OCI-LY3 (cell line): ENCODE results near the gene ENKD1.

Experiments
- H2AFZ ChIP-seq: fragments of 200-600, 300-600 bp; shearing (Covaris generic); 2 replicates; pipeline ENCODE4 v1.6.0; 2014; ENCODE audit warnings: antibody characterized with exemption, low read depth, low read length
- H3K27ac ChIP-seq: fragments of 200-600, 300-600 bp; sonication (generic); 2 replicates; pipeline ENCODE4 v1.5.1; 2014; ENCODE audit warnings: mild to moderate bottlenecking, low read length, moderate library complexity, mixed read lengths
- H3K27me3 ChIP-seq: fragments of 200-600, 300-600 bp; sonication (generic); 2 replicates; pipeline ENCODE4 v1.6.1; 2014; ENCODE audit warnings: low read depth, low read length, mixed read lengths
- H3K36me3 ChIP-seq: fragments of 200-600, 300-600 bp; sonication (generic); replicated peaks from 2 replicates; pipeline ENCODE3; 2014; ENCODE audit warnings: low read depth, low read length, mixed read lengths
- H3K4me1 ChIP-seq: fragments of 300-600, 200-600 bp; sonication (generic); 2 replicates; pipeline ENCODE4 v1.6.1; 2014; ENCODE audit warnings: low read length, mixed read lengths
- H3K4me2 ChIP-seq: fragments of 200-600, 300-600 bp; sonication (generic); 2 replicates; pipeline ENCODE4 v1.6.1; 2014; ENCODE audit warnings: low read length, mixed read lengths
- H3K4me3 ChIP-seq: fragments of 300-600, 200-600 bp; sonication (generic); 2 replicates; pipeline ENCODE4 v1.5.1; 2014; ENCODE audit warnings: antibody characterized with exemption, mild to moderate bottlenecking, low read length, moderate library complexity
- H3K79me2 ChIP-seq: fragments of 300-600, 200-600 bp; shearing (Covaris generic); 2 replicates; pipeline ENCODE4 v1.6.1; 2014; ENCODE audit warnings: mild to moderate bottlenecking, low read length, mixed read lengths
- H3K9ac ChIP-seq: fragments of 300-600, 200-600 bp; shearing (Covaris generic); 2 replicates; pipeline ENCODE4 v1.6.0; 2014; ENCODE audit warnings: mild to moderate bottlenecking, low read length, moderate library complexity
- H3K9me3 ChIP-seq: fragments of 200-600, 300-600 bp; shearing (Covaris generic); 2 replicates; pipeline ENCODE4 v1.6.1; 2014; ENCODE audit warnings: low read length, mixed read lengths; ENCODE audit not compliant: insufficient read depth
- H4K20me1 ChIP-seq: fragments of 200-600, 300-600 bp; sonication (generic); 2 replicates; pipeline ENCODE4 v1.6.1; 2016; ENCODE audit warnings: low read length, mixed read lengths; ENCODE audit not compliant: insufficient read depth
- CTCF ChIP-seq: fragments of 200-600, 300-600 bp; sonication (generic); IDR thresholded peaks from 2 replicates; pipeline ENCODE4 v1.5.1; 2014; ENCODE audit warnings: antibody characterized with exemption, low read length, low read depth
- EZH2phosphoT487 ChIP-seq: fragments of 200-600 bp; shearing (Covaris generic); IDR thresholded peaks from 2 replicates; pipeline ENCODE4 v1.6.1; 2018; ENCODE audit warnings: antibody characterized with exemption, mixed run types, low read depth

Gene ENKD1

GRCh38 chr16:67653128-67653788, 13.3 kb downstream of the ENKD1 start:
- peaks cover 2% of the 10 kb centered on the region; the same call in 1 of the 2 replicates for H3K79me2 ChIP-seq
- H3K27me3 ChIP-seq: no peaks in the 10 kb centered on the region
- no peak overlapping the region for H3K4me3 ChIP-seq
- H4K20me1 ChIP-seq: no peaks in the 10 kb centered on the region
- H3K27ac ChIP-seq: no peak overlapping the region
- no peak overlapping the region for H3K9ac ChIP-seq
- H2AFZ ChIP-seq: no peak overlapping the region
- H3K4me1 ChIP-seq: no peaks in the 10 kb centered on the region
- no peaks in the 10 kb centered on the region for H3K9me3 ChIP-seq
- peaks cover 27% of the 10 kb centered on the region for H3K36me3 ChIP-seq
- TF ChIP-seq EZH2phosphoT487 (no peak), CTCF (no peak)
- no peak overlapping the region for H3K4me2 ChIP-seq

GRCh38 chr16:67652578-67653127, 13.9 kb downstream of the ENKD1 start:
- Histone ChIP-seq H3K27ac (no peak overlapping the region), H3K79me2 (no peaks in the 10 kb centered on the region), H3K9ac (no peak overlapping the region), H3K4me2 (no peak overlapping the region), H3K9me3 (no peaks in the 10 kb centered on the region), H3K36me3 (peaks cover 26% of the 10 kb centered on the region), H2AFZ (no peak overlapping the region), H3K4me1 (no peaks in the 10 kb centered on the region), H3K4me3 (no peak overlapping the region), H4K20me1 (no peaks in the 10 kb centered on the region), H3K27me3 (no peaks in the 10 kb centered on the region)
- TF ChIP-seq EZH2phosphoT487: no peak
- no peak for TF ChIP-seq CTCF

GRCh38 chr16:67651847-67652246, 14.7 kb downstream of the ENKD1 start:
- peaks cover 21% of the 10 kb centered on the region for H3K36me3 ChIP-seq
- H4K20me1 ChIP-seq: no peaks in the 10 kb centered on the region
- no peaks in the 10 kb centered on the region for H3K4me1 ChIP-seq
- H3K9me3 ChIP-seq: no peaks in the 10 kb centered on the region
- H3K9ac ChIP-seq: no peak overlapping the region
- no peaks in the 10 kb centered on the region for H3K27me3 ChIP-seq
- H3K79me2 ChIP-seq: no peaks in the 10 kb centered on the region
- H3K4me2 ChIP-seq: no peak overlapping the region
- H3K27ac ChIP-seq: no peak overlapping the region
- no peak for TF ChIP-seq CTCF
- no peak for TF ChIP-seq EZH2phosphoT487
- no peak overlapping the region for H3K4me3 ChIP-seq
- no peak overlapping the region for H2AFZ ChIP-seq

- TF ChIP-seq EZH2phosphoT487 (no peak), CTCF (no peak)
- H3K9me3 ChIP-seq: no peaks in the 10 kb centered on the region
- H3K27me3 ChIP-seq: no peaks in the 10 kb centered on the region
- no peaks in the 10 kb centered on the region for H4K20me1 ChIP-seq
- peaks cover 13% of the 10 kb centered on the region for H3K36me3 ChIP-seq
- H2AFZ ChIP-seq: no peak overlapping the region
- H3K4me2 ChIP-seq: no peak overlapping the region
- no peak overlapping the region for H3K9ac ChIP-seq
- no peaks in the 10 kb centered on the region for H3K4me1 ChIP-seq
- no peaks in the 10 kb centered on the region for H3K79me2 ChIP-seq
- no peak overlapping the region for H3K27ac ChIP-seq
- no peak overlapping the region for H3K4me3 ChIP-seq
Observed at GRCh38 chr16:67651039-67651438, 15.5 kb downstream of the ENKD1 start.
